ENCODE results near the gene LCN9.

The LCN9 gene

GRCh38 chr9:135701067-135701958 lies 38.2 kb downstream of the LCN9 start:
- DNase-seq, result peak; percentile 11

GRCh38 chr9:135701959-135702721 lies 39.0 kb downstream of the LCN9 start, which contains the start of gene KCNT1:
TSS of gene KCNT1 (plus strand) at chr9:135702185. CDS start at chr9:135702259, 74 bp downstream.
- DNase-seq, result peak; percentile 40

- no peak for DNase-seq
Measured at GRCh38 chr9:135703726-135704125, 40.6 kb downstream of the LCN9 start.

- DNase-seq, result no peak
Measured at GRCh38 chr9:135704483-135704882, 41.4 kb downstream of the LCN9 start.

GRCh38 chr9:135705376-135705775 lies 42.3 kb downstream of the LCN9 start:
- DNase-seq, result no peak

- DNase-seq, result no peak
Measured at GRCh38 chr9:135706288-135706687, 43.2 kb downstream of the LCN9 start.

GRCh38 chr9:135707252-135708138 lies 44.4 kb downstream of the LCN9 start:
- DNase-seq, result no peak

- no peak for DNase-seq
Measured at GRCh38 chr9:135708164-135708563, 45.1 kb downstream of the LCN9 start.

GRCh38 chr9:135711391-135711790 lies 48.3 kb downstream of the LCN9 start:
- no peak for DNase-seq

- no peak for DNase-seq
Measured at GRCh38 chr9:135711881-135712280, 48.8 kb downstream of the LCN9 start.

- no peak for DNase-seq
Measured at GRCh38 chr9:135712613-135713295, 49.6 kb downstream of the LCN9 start.

GRCh38 chr9:135714242-135715055 lies 51.3 kb downstream of the LCN9 start:
- no peak for DNase-seq

GRCh38 chr9:135715056-135715595 lies 52.0 kb downstream of the LCN9 start:
- no peak for DNase-seq

- DNase-seq, result no peak
Measured at GRCh38 chr9:135716045-135716444, 52.9 kb downstream of the LCN9 start.
